Upper lobe of left lung (tissue), 4 donors: ENCODE data around the gene RDH12.

Experiments used
- EP300 ChIP-seq, 4 donors: sonication (generic); formaldehyde crosslinking; IDR thresholded peaks; one replicate each; pipeline ENCODE4 v1.5.1; 2017; ENCODE audit warnings: antibody characterized with exemption in 4 of 4, control low read depth in 2 of 4
- POLR2A ChIP-seq, 4 donors: fragments of 450-650 bp; IDR thresholded peaks; one replicate each; pipeline ENCODE4 v1.5.1; 2016 to 2017; ENCODE audit warnings: antibody characterized with exemption in 4 of 4, mild to moderate bottlenecking in 2 of 4
- POLR2AphosphoS5 ChIP-seq, 2 donors: sonication (generic); formaldehyde crosslinking; IDR thresholded peaks; one replicate each; pipeline ENCODE4 v1.5.1; 2017; ENCODE audit warnings: antibody characterized with exemption in 2 of 2
- TF ChIP-seq, protein P1 (sequence below), 6 experiments: fragments of 450-650 bp in 4 of 6; fragments of 200-600 bp in 2 of 6; sonication (generic) in 2 of 6; IDR thresholded peaks; one replicate each; pipeline ENCODE4 v1.5.1; 2016 to 2019; ENCODE audit warnings: antibody characterized with exemption in 6 of 6

DNA sequence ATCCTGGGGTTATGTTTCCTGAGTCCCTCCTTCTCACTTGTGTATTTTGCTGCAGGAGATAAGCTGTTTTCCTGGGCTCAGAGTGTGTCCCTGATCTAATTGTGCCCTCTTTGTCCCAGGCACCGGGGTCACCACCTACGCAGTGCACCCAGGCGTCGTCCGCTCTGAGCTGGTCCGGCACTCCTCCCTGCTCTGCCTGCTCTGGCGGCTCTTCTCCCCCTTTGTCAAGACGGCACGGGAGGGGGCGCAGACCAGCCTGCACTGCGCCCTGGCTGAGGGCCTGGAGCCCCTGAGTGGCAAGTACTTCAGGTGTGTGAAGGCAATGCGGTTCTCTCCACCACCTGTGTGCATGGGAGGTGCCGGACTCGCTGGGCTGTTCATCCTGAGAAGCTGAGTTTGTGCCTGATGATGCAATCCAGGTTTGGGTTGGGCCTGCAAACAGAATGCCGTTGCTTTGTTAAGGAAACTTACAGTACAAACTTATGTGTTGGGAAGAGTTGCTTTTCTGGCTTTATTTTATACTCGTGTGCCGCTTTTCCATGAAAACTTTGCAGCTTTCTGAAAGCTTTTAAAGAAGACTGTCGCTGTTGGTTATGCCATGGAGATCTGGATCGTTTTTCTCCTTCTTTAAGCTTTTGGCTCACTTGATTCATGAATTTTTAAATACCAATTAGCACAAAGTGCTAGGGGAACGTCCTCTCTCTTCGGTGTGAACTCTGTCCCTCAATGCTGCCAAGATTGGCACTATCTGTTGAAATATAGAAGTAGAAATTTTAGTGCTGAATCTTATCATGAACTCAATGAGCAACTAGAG lies 27.6 kb downstream of the RDH12 start:
- TF ChIP-seq, protein P1, sequence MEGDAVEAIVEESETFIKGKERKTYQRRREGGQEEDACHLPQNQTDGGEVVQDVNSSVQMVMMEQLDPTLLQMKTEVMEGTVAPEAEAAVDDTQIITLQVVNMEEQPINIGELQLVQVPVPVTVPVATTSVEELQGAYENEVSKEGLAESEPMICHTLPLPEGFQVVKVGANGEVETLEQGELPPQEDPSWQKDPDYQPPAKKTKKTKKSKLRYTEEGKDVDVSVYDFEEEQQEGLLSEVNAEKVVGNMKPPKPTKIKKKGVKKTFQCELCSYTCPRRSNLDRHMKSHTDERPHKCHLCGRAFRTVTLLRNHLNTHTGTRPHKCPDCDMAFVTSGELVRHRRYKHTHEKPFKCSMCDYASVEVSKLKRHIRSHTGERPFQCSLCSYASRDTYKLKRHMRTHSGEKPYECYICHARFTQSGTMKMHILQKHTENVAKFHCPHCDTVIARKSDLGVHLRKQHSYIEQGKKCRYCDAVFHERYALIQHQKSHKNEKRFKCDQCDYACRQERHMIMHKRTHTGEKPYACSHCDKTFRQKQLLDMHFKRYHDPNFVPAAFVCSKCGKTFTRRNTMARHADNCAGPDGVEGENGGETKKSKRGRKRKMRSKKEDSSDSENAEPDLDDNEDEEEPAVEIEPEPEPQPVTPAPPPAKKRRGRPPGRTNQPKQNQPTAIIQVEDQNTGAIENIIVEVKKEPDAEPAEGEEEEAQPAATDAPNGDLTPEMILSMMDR (IDR thresholded peaks at IDR 0.05): no peak
- TF ChIP-seq POLR2AphosphoS5 (IDR thresholded peaks at IDR 0.05): no peak
- no peak for TF ChIP-seq POLR2A (IDR thresholded peaks at IDR 0.05)
- TF ChIP-seq EP300 (IDR thresholded peaks at IDR 0.05): no peak
